ENCODE results near the gene MC1R. TPM values are rescaled to one million over a fixed set of nuclear protein-coding genes. Genes with fewer than 3 reads are reported as not detected.

Gene MC1R
- total RNA-seq, 4 donors from 2014 or later: 3.6 to 29.3 (median 8.9) TPM

DNA sequence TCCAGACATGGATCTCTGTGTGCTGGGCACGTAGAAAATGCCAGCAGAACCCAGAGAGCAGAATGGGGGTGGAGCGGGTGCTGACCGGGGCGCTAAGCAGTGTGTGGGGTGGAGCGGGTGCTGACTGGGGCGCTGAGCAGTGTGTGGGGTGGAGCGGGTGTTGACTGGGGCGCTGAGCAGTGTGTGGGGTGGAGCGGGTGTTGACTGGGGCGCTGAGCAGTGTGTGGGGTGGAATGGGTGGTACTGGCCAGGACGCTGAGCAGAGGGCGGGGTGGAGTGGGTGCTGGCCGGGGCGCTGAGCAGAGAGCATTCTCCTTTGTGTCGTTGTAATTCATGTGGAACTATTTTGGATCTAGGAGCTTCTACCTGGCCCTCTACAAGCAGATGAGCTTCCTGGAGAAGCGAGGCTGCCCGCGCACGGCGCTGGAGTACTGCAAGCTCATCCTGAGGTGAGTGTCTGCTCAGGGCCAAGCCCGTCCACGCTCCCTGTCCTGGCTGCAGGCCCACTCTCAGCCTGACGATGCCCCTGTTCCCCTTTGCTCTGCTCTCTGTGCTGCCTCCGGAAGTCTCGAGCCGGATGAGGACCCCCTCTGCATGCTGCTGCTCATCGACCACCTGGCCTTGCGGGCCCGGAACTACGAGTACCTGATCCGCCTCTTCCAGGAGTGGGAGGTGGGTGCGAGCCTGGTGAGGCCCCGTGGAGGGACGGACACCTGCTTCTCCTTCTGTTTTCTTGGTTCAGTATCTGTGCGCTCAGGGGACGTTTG lies 20.3 kb upstream of the MC1R start:
- no peaks in the 10 kb centered on the region for H3K9me3 ChIP-seq
- H3K4me3 ChIP-seq: no peak overlapping the region
- TF ChIP-seq, protein P1, sequence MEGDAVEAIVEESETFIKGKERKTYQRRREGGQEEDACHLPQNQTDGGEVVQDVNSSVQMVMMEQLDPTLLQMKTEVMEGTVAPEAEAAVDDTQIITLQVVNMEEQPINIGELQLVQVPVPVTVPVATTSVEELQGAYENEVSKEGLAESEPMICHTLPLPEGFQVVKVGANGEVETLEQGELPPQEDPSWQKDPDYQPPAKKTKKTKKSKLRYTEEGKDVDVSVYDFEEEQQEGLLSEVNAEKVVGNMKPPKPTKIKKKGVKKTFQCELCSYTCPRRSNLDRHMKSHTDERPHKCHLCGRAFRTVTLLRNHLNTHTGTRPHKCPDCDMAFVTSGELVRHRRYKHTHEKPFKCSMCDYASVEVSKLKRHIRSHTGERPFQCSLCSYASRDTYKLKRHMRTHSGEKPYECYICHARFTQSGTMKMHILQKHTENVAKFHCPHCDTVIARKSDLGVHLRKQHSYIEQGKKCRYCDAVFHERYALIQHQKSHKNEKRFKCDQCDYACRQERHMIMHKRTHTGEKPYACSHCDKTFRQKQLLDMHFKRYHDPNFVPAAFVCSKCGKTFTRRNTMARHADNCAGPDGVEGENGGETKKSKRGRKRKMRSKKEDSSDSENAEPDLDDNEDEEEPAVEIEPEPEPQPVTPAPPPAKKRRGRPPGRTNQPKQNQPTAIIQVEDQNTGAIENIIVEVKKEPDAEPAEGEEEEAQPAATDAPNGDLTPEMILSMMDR (IDR thresholded peaks at IDR 0.05): no peak
- TF ChIP-seq POLR2A (IDR thresholded peaks at IDR 0.05) (no peak), POLR2AphosphoS5 (IDR thresholded peaks at IDR 0.05) (no peak), EP300 (IDR thresholded peaks at IDR 0.05) (no peak)
- no peaks in the 10 kb centered on the region for H3K4me1 ChIP-seq
- WGBS: 91% methylated on average over 33 of the region's 36 CpGs
- no peak for DNase-seq (ENCODE audit: low spot score in 2 of 2)
- no peak overlapping the region for H3K27ac ChIP-seq
- H3K36me3 ChIP-seq: peaks cover 86% of the 10 kb centered on the region
- no peaks in the 10 kb centered on the region for H3K27me3 ChIP-seq

DNA sequence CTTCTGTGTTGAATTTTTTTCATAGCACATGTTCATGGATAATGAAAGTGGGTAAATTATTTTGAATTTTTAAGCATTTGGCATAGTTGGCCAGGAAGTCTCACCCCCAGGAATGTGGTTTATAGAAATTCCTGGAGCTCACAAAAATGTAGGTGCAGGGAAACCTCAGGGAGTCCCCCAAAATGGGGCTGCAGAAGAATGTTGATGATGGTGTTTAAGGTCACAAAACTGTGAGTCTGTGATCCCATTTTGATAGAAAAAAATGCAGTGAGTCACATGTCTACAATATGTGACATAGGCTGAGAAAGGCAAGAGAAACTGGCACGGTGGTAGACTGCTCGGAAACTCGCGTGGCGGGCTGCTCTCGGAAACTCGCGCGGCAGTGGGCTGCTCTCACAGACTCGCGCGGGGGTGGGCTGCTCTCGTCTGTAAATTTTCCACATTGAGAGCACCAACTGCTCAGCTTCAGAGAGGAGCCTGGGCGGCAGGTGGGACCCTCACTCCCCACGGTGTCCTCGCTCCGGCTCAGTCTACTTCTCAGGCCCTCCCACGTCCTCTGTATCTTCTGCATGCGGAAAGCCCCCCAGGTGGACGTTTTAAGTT lies 18.7 kb upstream of the MC1R start:
- H3K4me1 ChIP-seq: no peaks in the 10 kb centered on the region
- no peaks in the 10 kb centered on the region for H3K27me3 ChIP-seq
- whole genome bisulfite sequencing: 96% methylated on average over 20 of the region's 20 CpGs
- H3K9me3 ChIP-seq: no peaks in the 10 kb centered on the region
- peaks cover 86% of the 10 kb centered on the region for H3K36me3 ChIP-seq
- TF ChIP-seq POLR2A (IDR thresholded peaks at IDR 0.05): no peak
- no peak for TF ChIP-seq EP300 (IDR thresholded peaks at IDR 0.05)
- TF ChIP-seq POLR2AphosphoS5 (IDR thresholded peaks at IDR 0.05): no peak
- TF ChIP-seq, protein P1 (IDR thresholded peaks at IDR 0.05): no peak
- no peak overlapping the region for H3K4me3 ChIP-seq
- no peak overlapping the region for H3K27ac ChIP-seq
- DNase-seq (ENCODE audit: low spot score in 2 of 2): no peak

DNA sequence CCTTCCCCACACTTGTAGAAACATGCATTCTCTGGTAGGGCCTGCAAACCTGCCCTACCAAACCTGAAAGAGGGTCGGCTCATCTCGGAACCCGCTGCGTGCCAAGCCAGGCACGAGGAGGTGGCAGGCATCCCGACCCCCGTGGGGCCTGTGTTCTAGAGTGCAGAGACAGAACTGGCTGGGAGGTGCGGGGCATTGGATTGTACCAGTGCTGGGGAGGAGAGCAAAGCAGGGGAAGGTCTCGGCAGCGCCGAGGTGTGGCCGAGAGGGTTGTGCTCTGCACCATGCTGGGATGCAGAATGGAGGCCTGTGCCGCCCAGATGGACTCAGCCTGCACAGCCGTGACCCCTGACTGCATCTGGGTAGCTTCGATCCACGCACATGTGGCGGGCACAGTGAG lies 17.8 kb upstream of the MC1R start:
- TF ChIP-seq, protein P1 (IDR thresholded peaks at IDR 0.05): no peak
- no peak for TF ChIP-seq POLR2AphosphoS5 (IDR thresholded peaks at IDR 0.05)
- TF ChIP-seq EP300 (IDR thresholded peaks at IDR 0.05): no peak
- no peak for TF ChIP-seq POLR2A (IDR thresholded peaks at IDR 0.05)
- no peak overlapping the region for H3K27ac ChIP-seq
- H3K36me3 ChIP-seq: peaks cover 86% of the 10 kb centered on the region
- DNase-seq (ENCODE audit: low spot score in 2 of 2): no peak
- H3K4me3 ChIP-seq: no peak overlapping the region
- WGBS: 90% methylated on average over 10 of the region's 17 CpGs
- no peaks in the 10 kb centered on the region for H3K4me1 ChIP-seq
- no peaks in the 10 kb centered on the region for H3K27me3 ChIP-seq
- no peaks in the 10 kb centered on the region for H3K9me3 ChIP-seq

DNA sequence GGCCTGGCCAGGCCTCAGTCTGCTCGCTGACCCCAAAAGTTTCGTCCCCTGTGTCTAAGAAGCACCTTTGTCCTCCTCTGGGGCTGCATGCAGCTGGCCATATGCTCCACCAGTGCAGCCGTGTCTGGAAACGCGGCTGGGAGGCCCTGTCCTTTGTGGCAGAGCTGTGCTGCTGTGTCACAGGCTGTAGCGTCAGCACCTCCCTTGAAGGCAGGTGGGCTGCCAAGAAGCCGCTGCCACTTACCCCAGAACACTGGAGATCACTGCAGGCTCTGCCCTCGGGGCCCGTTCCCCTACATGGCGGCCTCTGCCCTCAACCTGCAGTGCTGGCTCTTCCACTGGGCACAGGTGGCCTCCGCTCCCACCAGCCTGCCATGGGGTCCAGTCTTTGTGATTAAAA lies 15.7 kb upstream of the MC1R start:
- Histone ChIP-seq H3K27ac (no peak overlapping the region), H3K4me3 (no peak overlapping the region), H3K36me3 (peaks cover 84% of the 10 kb centered on the region), H3K27me3 (no peaks in the 10 kb centered on the region), H3K9me3 (no peaks in the 10 kb centered on the region), H3K4me1 (no peaks in the 10 kb centered on the region)
- no peak for DNase-seq (ENCODE audit: low spot score in 2 of 2)
- WGBS: 100% methylated on average over 2 of the region's 11 CpGs
- no peak for TF ChIP-seq POLR2AphosphoS5 (IDR thresholded peaks at IDR 0.05)
- TF ChIP-seq POLR2A (IDR thresholded peaks at IDR 0.05): no peak
- TF ChIP-seq EP300 (IDR thresholded peaks at IDR 0.05): no peak
- TF ChIP-seq, protein P1 (IDR thresholded peaks at IDR 0.05): no peak

DNA sequence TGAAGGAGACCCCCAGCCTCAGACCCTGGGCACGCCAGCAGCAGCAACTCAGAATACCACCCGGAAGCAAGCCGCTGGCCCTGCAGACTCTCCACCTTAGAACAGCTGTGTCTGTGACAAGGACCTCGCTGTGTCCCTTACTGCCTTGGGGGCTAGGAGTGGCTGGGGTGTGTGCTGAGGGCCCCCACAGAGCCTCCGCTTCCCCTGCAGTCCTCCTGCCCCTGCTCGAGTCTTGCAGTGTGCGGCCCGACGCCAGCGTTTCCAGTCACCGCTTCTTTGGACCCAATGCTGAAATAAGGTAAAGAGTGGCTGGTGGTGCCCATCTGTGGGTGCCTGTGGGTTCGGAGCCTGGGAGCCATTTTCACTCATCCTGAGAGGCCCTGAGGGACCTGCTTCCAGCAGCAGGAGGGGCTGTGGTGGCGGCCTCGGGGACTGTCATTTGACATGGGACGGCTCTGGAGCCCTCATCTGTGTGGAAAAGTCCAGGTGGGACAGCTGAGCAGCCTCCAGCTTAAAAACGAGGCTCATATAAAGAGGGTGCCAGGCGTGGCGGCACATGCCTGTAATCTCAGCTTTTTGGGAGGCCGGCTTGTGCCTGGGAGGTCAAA lies 14.7 kb upstream of the MC1R start:
- TF ChIP-seq POLR2AphosphoS5 (IDR thresholded peaks at IDR 0.05): no peak
- TF ChIP-seq, protein P1 (IDR thresholded peaks at IDR 0.05): no peak
- no peak for TF ChIP-seq EP300 (IDR thresholded peaks at IDR 0.05)
- no peak for TF ChIP-seq POLR2A (IDR thresholded peaks at IDR 0.05)
- Histone ChIP-seq H3K4me1 (no peaks in the 10 kb centered on the region), H3K27me3 (no peaks in the 10 kb centered on the region), H3K4me3 (no peak overlapping the region), H3K27ac (no peak overlapping the region), H3K36me3 (peaks cover 83% of the 10 kb centered on the region), H3K9me3 (no peaks in the 10 kb centered on the region)
- WGBS: 88% methylated on average over 10 of the region's 19 CpGs
- no peak for DNase-seq (ENCODE audit: low spot score in 2 of 2)
